Measurements from ENCODE around the gene ADTRP.

ADTRP gene

DNA sequence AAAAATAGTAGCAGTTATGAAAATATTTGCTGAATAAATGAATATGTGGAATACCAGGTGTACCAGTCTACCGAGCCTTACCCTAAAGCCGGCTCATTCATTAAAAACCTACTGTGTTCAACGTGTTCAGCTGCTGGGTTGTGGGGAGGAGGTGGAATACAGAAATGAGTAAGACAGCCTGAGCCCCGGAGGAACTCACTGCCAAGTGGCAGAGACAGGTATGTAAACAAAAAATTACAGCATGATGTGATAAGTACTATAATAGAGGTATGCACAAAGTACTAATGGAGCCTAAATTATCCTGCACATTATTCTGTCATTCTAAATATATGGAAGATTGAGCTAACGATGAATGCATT, 6.8 kb upstream of the ADTRP start:
- peak overlapping the region; percentile 45 for H3K4me3 ChIP-seq (ENCODE audit: low read depth, low read length)
- TF ChIP-seq, protein P1, sequence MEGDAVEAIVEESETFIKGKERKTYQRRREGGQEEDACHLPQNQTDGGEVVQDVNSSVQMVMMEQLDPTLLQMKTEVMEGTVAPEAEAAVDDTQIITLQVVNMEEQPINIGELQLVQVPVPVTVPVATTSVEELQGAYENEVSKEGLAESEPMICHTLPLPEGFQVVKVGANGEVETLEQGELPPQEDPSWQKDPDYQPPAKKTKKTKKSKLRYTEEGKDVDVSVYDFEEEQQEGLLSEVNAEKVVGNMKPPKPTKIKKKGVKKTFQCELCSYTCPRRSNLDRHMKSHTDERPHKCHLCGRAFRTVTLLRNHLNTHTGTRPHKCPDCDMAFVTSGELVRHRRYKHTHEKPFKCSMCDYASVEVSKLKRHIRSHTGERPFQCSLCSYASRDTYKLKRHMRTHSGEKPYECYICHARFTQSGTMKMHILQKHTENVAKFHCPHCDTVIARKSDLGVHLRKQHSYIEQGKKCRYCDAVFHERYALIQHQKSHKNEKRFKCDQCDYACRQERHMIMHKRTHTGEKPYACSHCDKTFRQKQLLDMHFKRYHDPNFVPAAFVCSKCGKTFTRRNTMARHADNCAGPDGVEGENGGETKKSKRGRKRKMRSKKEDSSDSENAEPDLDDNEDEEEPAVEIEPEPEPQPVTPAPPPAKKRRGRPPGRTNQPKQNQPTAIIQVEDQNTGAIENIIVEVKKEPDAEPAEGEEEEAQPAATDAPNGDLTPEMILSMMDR (IDR thresholded peaks at IDR 0.05; ENCODE audit: low read depth, low read length, missing control alignments) = no peak
- peak; percentile 69 for DNase-seq (ENCODE audit: low read depth)

DNA sequence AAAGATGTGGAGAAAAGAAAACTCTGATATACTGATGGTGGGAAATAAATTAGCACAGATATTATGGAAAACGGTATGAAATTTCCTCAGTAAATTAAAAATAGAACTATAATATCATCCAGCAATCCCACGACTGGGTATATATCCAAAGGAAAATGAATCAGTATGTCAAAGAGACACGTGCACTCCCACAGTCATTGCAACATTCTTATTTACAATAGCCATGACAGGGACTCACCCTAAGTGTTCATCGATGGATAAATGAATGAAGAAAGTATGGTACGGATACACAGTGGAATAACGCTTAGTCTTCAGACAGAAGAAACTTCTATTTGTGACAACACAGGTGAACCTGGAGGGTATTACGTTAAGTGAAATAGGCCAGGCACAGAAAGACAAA, 5.7 kb upstream of the ADTRP start:
- DNase-seq (ENCODE audit: low read depth) = no peak
- TF ChIP-seq, protein P1 (IDR thresholded peaks at IDR 0.05; ENCODE audit: low read depth, low read length, missing control alignments) = no peak
- H3K4me3 ChIP-seq (ENCODE audit: low read depth, low read length) = no peak overlapping the region

DNA sequence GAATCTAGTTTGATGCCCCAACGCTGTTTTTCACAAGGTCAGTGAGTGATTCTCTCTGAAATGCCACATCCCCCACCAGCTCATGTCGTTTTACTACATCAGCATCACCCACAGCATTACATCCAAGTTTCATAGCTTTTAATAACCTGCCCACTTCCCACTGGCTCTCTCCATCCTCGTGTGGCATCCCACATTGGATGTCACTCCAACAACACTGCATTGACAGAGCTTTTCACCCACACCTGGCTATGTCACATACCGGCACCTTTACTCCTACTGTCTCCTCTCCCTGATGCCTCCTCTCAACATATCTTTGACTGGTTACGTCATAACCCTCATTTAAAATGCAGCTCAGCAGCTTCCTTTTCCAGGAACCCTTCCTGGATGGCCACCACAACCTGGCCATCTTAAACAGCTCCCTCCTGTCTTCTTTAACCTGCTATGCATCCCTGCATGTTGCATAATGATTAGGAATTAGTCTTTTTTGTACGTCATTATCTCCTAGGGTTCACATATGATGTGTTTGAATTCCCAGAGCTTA, 5.0 kb upstream of the ADTRP start:
- no peak for DNase-seq (ENCODE audit: low read depth)

DNA sequence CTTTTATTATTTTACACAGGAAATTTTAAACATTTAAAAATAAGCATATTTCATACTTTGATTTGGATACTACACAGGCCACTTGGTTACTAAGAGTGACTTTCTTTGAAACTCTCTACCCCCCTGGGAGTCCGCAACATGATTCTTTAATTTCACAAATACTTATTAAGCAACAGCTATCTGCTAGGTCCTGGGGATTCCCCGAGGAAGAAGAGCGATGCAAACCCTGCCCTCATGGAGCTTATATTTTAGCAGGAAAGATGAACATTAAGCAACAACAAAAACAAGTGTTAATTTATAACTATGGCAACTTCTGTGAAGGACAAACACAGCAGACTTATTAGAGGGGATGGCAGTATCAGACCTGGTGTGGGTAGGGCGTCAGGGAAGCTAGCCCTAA, 3.9 kb upstream of the ADTRP start:
- TF ChIP-seq, protein P1 (IDR thresholded peaks at IDR 0.05; ENCODE audit: low read depth, low read length, missing control alignments) = no peak
- H3K4me3 ChIP-seq (ENCODE audit: low read depth, low read length) = no peak overlapping the region
- DNase-seq (ENCODE audit: low read depth) = no peak

More for the DNA sequence above, 5.0 kb upstream of the ADTRP start:
- H3K4me3 ChIP-seq (ENCODE audit: low read depth, low read length) = no peak overlapping the region
- TF ChIP-seq, protein P1 (IDR thresholded peaks at IDR 0.05; ENCODE audit: low read depth, low read length, missing control alignments) = no peak

DNA sequence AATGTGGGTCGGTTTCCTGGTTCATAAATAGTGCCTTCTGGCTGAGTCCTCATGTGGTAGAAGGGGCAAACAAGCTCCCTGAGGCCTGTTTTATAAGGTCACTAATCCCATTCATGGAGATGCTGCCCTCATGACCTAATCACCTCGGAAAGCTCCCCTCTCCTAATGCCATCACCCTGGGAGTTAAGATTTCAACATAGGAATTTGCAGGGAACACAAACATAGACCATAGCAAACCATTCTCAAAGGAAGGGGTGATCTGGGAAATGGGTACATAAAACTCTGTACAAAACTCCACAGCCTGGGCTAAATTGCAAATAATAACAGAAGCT, 1.5 kb upstream of the ADTRP start:
- TF ChIP-seq, protein P1 (IDR thresholded peaks at IDR 0.05; ENCODE audit: low read depth, low read length, missing control alignments) = no peak
- no peak for DNase-seq (ENCODE audit: low read depth)
- H3K4me3 ChIP-seq (ENCODE audit: low read depth, low read length) = no peak overlapping the region

DNA sequence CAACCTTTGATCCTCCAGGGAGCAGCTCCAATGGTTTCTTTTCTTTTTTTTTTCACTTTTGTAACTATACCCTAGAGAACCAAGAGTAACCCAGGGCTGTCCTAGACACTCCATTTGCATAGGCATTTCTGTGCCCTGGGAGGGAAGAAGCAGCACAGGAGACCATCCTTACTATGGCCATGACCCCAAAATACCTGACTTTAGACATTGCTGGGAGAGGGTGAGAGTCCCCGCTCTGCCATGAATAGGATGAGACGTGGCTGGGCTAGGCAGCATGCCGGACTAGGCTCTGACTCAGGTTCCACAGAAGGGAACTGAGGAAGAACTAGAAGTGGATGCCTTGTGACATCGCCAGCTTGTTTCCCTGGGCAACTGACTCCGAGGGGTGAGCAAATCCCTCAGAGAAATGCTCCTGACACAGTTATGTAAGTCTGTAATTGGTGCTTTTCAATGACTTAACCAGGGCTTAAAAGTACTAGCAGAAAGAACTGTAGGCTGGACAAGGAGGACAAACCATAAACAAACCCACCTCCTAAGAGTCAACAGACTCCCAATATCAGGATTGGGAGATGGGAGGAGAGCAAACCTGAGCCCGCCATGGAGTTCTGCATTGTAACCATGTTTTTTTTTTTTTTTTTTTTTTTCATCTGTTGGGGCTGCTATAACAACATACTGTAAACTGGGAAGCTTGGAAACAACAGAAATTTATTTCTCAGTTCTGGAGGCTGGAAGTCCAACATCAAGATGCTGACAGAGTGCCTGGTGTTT, 910 bp upstream of the ADTRP start:
- no peak overlapping the region for H3K4me3 ChIP-seq (ENCODE audit: low read depth, low read length)
- no peak for DNase-seq (ENCODE audit: low read depth)
- TF ChIP-seq, protein P1 (IDR thresholded peaks at IDR 0.05; ENCODE audit: low read depth, low read length, missing control alignments) = no peak

DNA sequence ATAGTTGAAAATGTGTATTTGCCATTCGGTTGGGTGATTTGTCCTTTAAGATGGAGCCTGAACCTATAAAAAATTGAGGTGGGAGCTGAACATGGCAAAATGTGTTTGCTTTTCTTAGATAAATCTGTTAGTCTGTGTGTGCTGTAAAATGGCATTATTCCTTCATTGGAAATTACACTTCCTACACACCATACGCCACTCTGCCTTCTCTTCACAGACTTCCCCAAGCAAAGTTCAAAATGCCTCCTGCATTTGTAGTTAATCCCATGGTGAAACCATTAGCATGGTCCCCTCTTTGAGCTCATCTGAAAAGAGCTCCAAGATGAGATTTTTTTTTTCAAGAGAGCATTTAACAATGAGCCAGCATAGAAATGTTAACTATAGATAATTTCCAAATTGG, 567 bp downstream of the ADTRP start:
- H3K4me3 ChIP-seq (ENCODE audit: low read depth, low read length) = no peak overlapping the region
- no peak for DNase-seq (ENCODE audit: low read depth)
- TF ChIP-seq, protein P1 (IDR thresholded peaks at IDR 0.05; ENCODE audit: low read depth, low read length, missing control alignments) = no peak

Measured in GM12864 (cell line).